ENCODE results near the gene CMTR1.
"Not testable (repeated sequence)": the region's sequence is repeated elsewhere in the genome, so short reads cannot be mapped to it uniquely, and the experiment has no call there.

The CMTR1 gene

DNA sequence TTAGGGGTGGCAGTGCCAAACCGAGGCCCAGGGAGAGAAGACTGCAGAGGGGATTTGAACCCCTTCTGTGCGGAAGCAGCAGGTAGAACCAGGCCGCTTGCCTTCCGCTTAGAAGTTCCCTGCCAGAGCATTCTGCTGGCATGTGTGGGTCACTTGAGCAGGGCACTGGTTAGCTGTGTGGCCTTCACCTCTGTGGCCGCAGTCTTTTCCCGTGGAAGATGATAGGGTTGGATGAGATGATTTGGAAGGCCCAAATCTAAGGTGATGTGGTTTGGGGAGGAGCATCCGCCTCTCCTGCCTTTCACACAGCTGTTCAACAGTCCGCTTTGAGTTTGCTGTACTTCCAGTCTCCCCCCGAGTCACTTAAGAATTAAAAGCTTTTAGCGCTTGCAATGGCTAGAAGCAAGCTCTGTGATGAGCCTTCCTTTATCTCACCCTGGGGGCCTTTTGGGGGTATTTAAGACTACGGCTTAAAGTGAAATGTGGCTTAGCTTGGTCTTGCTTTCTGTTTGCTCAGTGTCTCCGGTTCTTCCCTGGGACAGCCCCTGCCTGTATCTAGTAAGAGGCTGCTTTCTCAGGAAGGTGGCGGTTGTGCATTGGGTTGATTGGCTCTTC, 743 bp downstream of the CMTR1 start:
- TF ChIP-seq, protein P1, sequence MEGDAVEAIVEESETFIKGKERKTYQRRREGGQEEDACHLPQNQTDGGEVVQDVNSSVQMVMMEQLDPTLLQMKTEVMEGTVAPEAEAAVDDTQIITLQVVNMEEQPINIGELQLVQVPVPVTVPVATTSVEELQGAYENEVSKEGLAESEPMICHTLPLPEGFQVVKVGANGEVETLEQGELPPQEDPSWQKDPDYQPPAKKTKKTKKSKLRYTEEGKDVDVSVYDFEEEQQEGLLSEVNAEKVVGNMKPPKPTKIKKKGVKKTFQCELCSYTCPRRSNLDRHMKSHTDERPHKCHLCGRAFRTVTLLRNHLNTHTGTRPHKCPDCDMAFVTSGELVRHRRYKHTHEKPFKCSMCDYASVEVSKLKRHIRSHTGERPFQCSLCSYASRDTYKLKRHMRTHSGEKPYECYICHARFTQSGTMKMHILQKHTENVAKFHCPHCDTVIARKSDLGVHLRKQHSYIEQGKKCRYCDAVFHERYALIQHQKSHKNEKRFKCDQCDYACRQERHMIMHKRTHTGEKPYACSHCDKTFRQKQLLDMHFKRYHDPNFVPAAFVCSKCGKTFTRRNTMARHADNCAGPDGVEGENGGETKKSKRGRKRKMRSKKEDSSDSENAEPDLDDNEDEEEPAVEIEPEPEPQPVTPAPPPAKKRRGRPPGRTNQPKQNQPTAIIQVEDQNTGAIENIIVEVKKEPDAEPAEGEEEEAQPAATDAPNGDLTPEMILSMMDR (conservative IDR thresholded peaks at IDR 0.05; ENCODE audit: low read depth, low read length): no peak
- no peak for DNase-seq (ENCODE audit: low read depth)
- H3K4me3 ChIP-seq (ENCODE audit: low read length): peak overlapping the region; percentile 87

- no peak for DNase-seq (ENCODE audit: low read depth)
- TF ChIP-seq, protein P1 (conservative IDR thresholded peaks at IDR 0.05; ENCODE audit: low read depth, low read length): no peak
- no peak overlapping the region for H3K4me3 ChIP-seq (ENCODE audit: low read length)
These were observed 2.4 kb downstream of the CMTR1 start for GRCh38 chr6:37435373-37435772.

GRCh38 chr6:37435816-37436215, 2.8 kb downstream of the CMTR1 start:
- no peak overlapping the region for H3K4me3 ChIP-seq (ENCODE audit: low read length)
- no peak for DNase-seq (ENCODE audit: low read depth)
- TF ChIP-seq, protein P1 (conservative IDR thresholded peaks at IDR 0.05; ENCODE audit: low read depth, low read length): peak; percentile 21

DNA sequence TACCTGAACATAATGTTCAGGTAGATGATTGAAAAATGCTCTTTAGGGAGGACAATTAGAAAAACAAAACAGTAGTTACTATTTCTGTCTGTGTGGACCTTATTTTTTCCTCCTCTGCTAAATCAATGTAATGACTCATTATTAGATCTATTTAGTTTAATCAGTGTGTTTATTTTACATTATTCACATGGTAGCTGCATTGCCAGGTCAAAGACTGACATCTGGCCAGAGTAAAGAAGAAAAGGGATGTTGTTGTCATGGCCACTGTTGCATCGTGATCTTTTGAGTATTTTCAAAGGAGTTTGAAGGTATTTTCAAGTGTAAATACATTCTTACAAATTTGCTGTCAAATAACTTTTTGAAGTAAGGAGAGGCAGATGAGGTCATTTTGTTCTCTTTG, 5.9 kb downstream of the CMTR1 start:
- TF ChIP-seq, protein P1 (conservative IDR thresholded peaks at IDR 0.05; ENCODE audit: low read depth, low read length): no peak
- DNase-seq (ENCODE audit: low read depth): no peak
- H3K4me3 ChIP-seq (ENCODE audit: low read length): no peak overlapping the region

DNA sequence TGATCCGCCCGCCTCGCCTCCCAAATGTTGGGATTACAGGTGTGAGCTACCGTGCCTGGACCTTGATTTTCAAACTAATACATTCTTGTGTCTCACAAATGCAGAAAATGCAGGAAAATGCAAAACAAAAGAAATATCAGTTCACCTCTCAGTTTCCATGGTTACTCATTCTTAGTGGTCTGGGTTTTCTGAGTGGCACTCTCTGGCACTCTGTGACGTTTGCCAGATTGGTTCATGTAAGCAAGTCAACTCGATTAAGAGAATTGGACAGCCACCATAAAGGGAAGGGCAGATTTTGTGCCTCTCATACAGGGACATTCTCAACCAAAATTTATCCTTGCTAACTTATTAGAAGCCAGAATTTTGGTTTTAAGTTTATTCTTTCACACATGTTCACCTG, 8.6 kb downstream of the CMTR1 start:
- TF ChIP-seq, protein P1 (conservative IDR thresholded peaks at IDR 0.05; ENCODE audit: low read depth, low read length): no peak
- DNase-seq (ENCODE audit: low read depth): no peak
- H3K4me3 ChIP-seq (ENCODE audit: low read length): no peak overlapping the region

DNA sequence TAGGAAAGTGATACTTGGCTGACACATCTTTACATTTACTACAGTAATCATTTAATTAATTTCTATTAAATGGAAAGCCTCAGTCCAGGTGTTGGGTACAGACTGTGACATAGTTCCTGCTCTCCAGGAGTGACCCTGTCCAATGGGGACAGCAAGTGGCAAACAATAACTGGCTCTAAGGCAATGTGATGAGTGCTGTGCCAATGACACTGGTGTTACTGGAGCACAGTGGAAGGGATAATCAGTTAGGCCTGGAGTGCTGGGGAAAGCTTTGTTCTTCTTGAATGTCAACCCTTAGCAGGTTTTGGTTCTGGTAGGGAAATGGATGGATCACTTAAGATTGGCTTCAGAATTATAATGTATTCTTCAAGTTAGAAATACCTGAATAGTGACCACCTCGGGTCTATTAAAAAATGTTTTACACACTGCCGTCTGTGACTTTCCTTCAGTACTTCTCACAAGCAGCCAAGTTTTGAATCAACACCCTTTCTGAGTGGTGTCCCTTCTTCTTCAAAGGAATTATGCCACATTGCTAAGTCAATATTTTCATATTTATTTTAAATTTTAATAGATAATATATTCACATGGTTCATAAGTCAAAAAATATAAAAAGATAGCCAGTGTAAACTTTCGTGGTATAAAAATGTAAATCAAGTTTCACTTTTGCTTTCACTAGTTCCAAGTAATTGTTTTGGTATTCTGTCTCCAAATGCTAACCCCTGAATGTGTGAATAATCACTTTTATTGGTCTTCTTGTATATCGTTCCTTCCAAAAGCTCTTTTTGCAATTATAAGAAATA, 9.6 kb downstream of the CMTR1 start:
- DNase-seq (ENCODE audit: low read depth): no peak
- no peak overlapping the region for H3K4me3 ChIP-seq (ENCODE audit: low read length)
- TF ChIP-seq, protein P1 (conservative IDR thresholded peaks at IDR 0.05; ENCODE audit: low read depth, low read length): no peak

GRCh38 chr6:37443216-37443542, 10.2 kb downstream of the CMTR1 start:
- H3K4me3 ChIP-seq (ENCODE audit: low read length); DNase-seq (ENCODE audit: low read depth): not testable (repeated sequence)

All from retinal pigment epithelial cell (primary cell).